Hematopoietic multipotent progenitor cell (in vitro differentiated cells): ENCODE data around the gene DNM3. TPM values are rescaled to one million over a fixed set of nuclear protein-coding genes. Genes with fewer than 3 reads are reported as not detected.

Experiments
- DNase-seq, 3 donors: peaks; one replicate each; pipeline ENCODE4 v3.0.0-alpha.2; 2011 to 2015; ENCODE audit warnings: low read depth in 2 of 3, low spot score in 2 of 3
- total RNA-seq: library from RNA; depleted of rRNA; stranded (reverse); fragments of >200 nt; gene quantifications from one replicate; pipeline ENCODE4 v1.2.3, GENCODE V29; 2012

DNM3 gene
- total RNA-seq, 1 donor = 4.0 TPM

GRCh38 chr1:172086137-172086536 is 244.8 kb downstream of the DNM3 start:
- no peak for DNase-seq

- DNase-seq = no peak
Observed at GRCh38 chr1:172088256-172088655, 247.0 kb downstream of the DNM3 start.

GRCh38 chr1:172089768-172090510 is 248.6 kb downstream of the DNM3 start:
- DNase-seq = peak; percentile 21 to 74 (median 55)

GRCh38 chr1:172090511-172090817 is 249.2 kb downstream of the DNM3 start:
- no peak for DNase-seq

- no peak for DNase-seq
Observed at GRCh38 chr1:172095846-172096245, 254.5 kb downstream of the DNM3 start.

GRCh38 chr1:172105230-172105629 is 263.9 kb downstream of the DNM3 start:
- DNase-seq = no peak

- DNase-seq = no peak
Observed at GRCh38 chr1:172107316-172107975, 266.1 kb downstream of the DNM3 start.

- no peak for DNase-seq
Observed at GRCh38 chr1:172108161-172108893, 267.0 kb downstream of the DNM3 start.

- peak in 2 of 3 donors; percentile 55 to 85 for DNase-seq
Observed at GRCh38 chr1:172109359-172109758, 268.1 kb downstream of the DNM3 start.

- peak in 1 of 3 donors; percentile 36 for DNase-seq
Observed at GRCh38 chr1:172112576-172112975, 271.3 kb downstream of the DNM3 start.

GRCh38 chr1:172117800-172118199 is 276.5 kb downstream of the DNM3 start:
- peak in 1 of 3 donors; percentile 8 for DNase-seq

- no peak for DNase-seq
Observed at GRCh38 chr1:172118618-172119017, 277.3 kb downstream of the DNM3 start.

- no peak for DNase-seq
Observed at GRCh38 chr1:172119184-172119583, 277.9 kb downstream of the DNM3 start.

- DNase-seq = no peak
Observed at GRCh38 chr1:172120381-172120780, 279.1 kb downstream of the DNM3 start.

GRCh38 chr1:172121081-172121717 is 279.9 kb downstream of the DNM3 start:
- DNase-seq = no peak

- DNase-seq = no peak
Observed at GRCh38 chr1:172122381-172122780, 281.1 kb downstream of the DNM3 start.

GRCh38 chr1:172125250-172125649 is 284.0 kb downstream of the DNM3 start:
- no peak for DNase-seq

GRCh38 chr1:172125812-172126430 is 284.6 kb downstream of the DNM3 start:
- no peak for DNase-seq

GRCh38 chr1:172132836-172133235 is 291.5 kb downstream of the DNM3 start:
- no peak for DNase-seq

GRCh38 chr1:172134087-172134731 is 292.9 kb downstream of the DNM3 start:
- no peak for DNase-seq
